SIG-M5 (cell line): Measurements from ENCODE around the gene KDSR.

Experiments used
- DNase-seq: peaks from one replicate; lab custom pipeline; 2025; lab: John Stamatoyannopoulos, UW

Gene KDSR

GRCh38 chr18:63306819-63307550, 60.0 kb downstream of the KDSR start:
- no peak for DNase-seq

GRCh38 chr18:63306249-63306648, 60.8 kb downstream of the KDSR start:
- no peak for DNase-seq

GRCh38 chr18:63303547-63303946, 63.5 kb downstream of the KDSR start:
- no peak for DNase-seq

GRCh38 chr18:63302636-63303405, 64.2 kb downstream of the KDSR start:
- no peak for DNase-seq

- DNase-seq = no peak
Observed at GRCh38 chr18:63302220-63302619, 64.8 kb downstream of the KDSR start.

- DNase-seq = no peak
Observed at GRCh38 chr18:63301434-63301833, 65.6 kb downstream of the KDSR start.

- DNase-seq = no peak
Observed at GRCh38 chr18:63299837-63300745, 66.9 kb downstream of the KDSR start.

- DNase-seq = no peak
Observed at GRCh38 chr18:63298400-63299365, 68.3 kb downstream of the KDSR start.

- DNase-seq = no peak
Observed at GRCh38 chr18:63297687-63298399, 69.2 kb downstream of the KDSR start.

- no peak for DNase-seq
Observed at GRCh38 chr18:63293935-63294334, 73.1 kb downstream of the KDSR start.

GRCh38 chr18:63292831-63293683, 73.9 kb downstream of the KDSR start:
- DNase-seq = no peak

- no peak for DNase-seq
Observed at GRCh38 chr18:63291278-63291677, 75.7 kb downstream of the KDSR start.

GRCh38 chr18:63290821-63291200, 76.2 kb downstream of the KDSR start:
- DNase-seq = no peak

GRCh38 chr18:63290166-63290820, 76.7 kb downstream of the KDSR start:
- no peak for DNase-seq

- DNase-seq = no peak
Observed at GRCh38 chr18:63288311-63288710, 78.7 kb downstream of the KDSR start.

- DNase-seq = no peak
Observed at GRCh38 chr18:63287691-63288220, 79.2 kb downstream of the KDSR start.

GRCh38 chr18:63286926-63287325, 80.1 kb downstream of the KDSR start:
- no peak for DNase-seq

- DNase-seq = no peak
Observed at GRCh38 chr18:63284827-63285733, 81.9 kb downstream of the KDSR start.
